A549 (cell line): ENCODE data around the gene SH3RF3. TPM values are rescaled to one million over a fixed set of nuclear protein-coding genes. Genes with fewer than 3 reads are reported as not detected.

ENCODE experiments used
- ATAC-seq, 2 experiments: fragments of 200-7000 bp in 1 of 2; fragments of >200 bp in 1 of 2; cut with Nextera tagmentation in 1 of 2; cut with Tn5 transposase in 1 of 2; 3 replicates each; pipeline versions ENCODE4 v1.8.0 to v1.9.1; 2018 to 2020; ENCODE audit warnings: mild to moderate bottlenecking in 1 of 2, moderate library complexity in 1 of 2
- CTCF ChIA-PET: fragments of 300-600 bp; sonication (Branson Sonifier 250); formaldehyde crosslinking; extraction: SDS; loops from one replicate; lab custom pipeline; 2021; ENCODE audit warnings: antibody characterized with exemption, inconsistent platforms; lab: Yijun Ruan, JAX
- POLR2A ChIA-PET: fragments of 350-600 bp; formaldehyde crosslinking; extraction: SDS; loops from one replicate; lab custom pipeline; 2021; ENCODE audit warnings: antibody characterized with exemption, inconsistent platforms; lab: Yijun Ruan, JAX
- DNase-seq, 2 experiments: peaks; one replicate each; pipeline versions ENCODE4 v3.0.0 to v3.0.0-alpha.2; 2011 to 2016; ENCODE audit warnings: low read depth in 1 of 2, low spot score in 1 of 2
- FAIRE-seq: peaks from 2 replicates; lab custom pipeline; 2011; peaks lifted over from hg19 to GRCh38; lab: Jason Lieb, UNC
- H3K27ac ChIP-seq, 2 experiments: fragments of >200 bp; sonication (Bioruptor Twin); formaldehyde crosslinking; 3 replicates each; pipeline ENCODE4 v1.5.1; 2016 to 2017
- H3K4me1 ChIP-seq: fragments of >200 bp; sonication (Bioruptor Twin); formaldehyde crosslinking; 3 replicates; pipeline ENCODE4 v1.6.1; 2016
- H3K4me2 ChIP-seq: fragments of >200 bp; sonication (Bioruptor Twin); formaldehyde crosslinking; 3 replicates; pipeline ENCODE4 v1.6.1; 2016
- H3K4me3 ChIP-seq: fragments of >200 bp; sonication (Bioruptor Twin); formaldehyde crosslinking; 3 replicates; pipeline ENCODE4 v1.5.1; 2016
- H3K9me3 ChIP-seq: fragments of >200 bp; sonication (Bioruptor Twin); formaldehyde crosslinking; 3 replicates; pipeline ENCODE4 v1.6.1; 2016
- CBX2 ChIP-seq: fragments of 200-600 bp; sonication (generic); IDR thresholded peaks from 2 replicates; pipeline ENCODE4 v1.6.1; 2016; ENCODE audit warnings: low read depth, mild to moderate bottlenecking, borderline replicate concordance
- EHMT2 ChIP-seq: fragments of 200-600 bp; sonication (generic); IDR thresholded peaks from 2 replicates; pipeline ENCODE4 v1.6.1; 2016; ENCODE audit warnings: antibody characterized with exemption, low read depth, mild to moderate bottlenecking, moderate library complexity
- EP300 ChIP-seq, 2 experiments: fragments of >200 bp; sonication (Bioruptor Twin); formaldehyde crosslinking; IDR thresholded peaks; 2 replicates in 1 of 2; 3 replicates in 1 of 2; pipeline ENCODE4 v1.6.1; 2016 to 2017
- FOSB ChIP-seq: fragments of 250-450 bp; sonication (Bioruptor Pico); IDR thresholded peaks from 2 replicates; pipeline ENCODE4 v1.5.0; 2020; ENCODE audit warnings: mild to moderate bottlenecking, moderate library complexity
- FOSL2 ChIP-seq, 2 experiments: fragments of 450-650 bp in 1 of 2; fragments of >200 bp in 1 of 2; sonication (Bioruptor Twin) in 1 of 2; formaldehyde crosslinking; IDR thresholded peaks; 2 replicates each; pipeline versions ENCODE4 v1.5.0 to v1.6.1; 2016 to 2020; ENCODE audit warnings: mild to moderate bottlenecking in 1 of 2, moderate library complexity in 1 of 2
- FOXS1 ChIP-seq: fragments of 250-450 bp; sonication (Bioruptor Pico); IDR thresholded peaks from 2 replicates; pipeline ENCODE4 v1.5.0; 2020; ENCODE audit warnings: mild to moderate bottlenecking, moderate library complexity
- GATA3 ChIP-seq: IDR thresholded peaks from 2 replicates; pipeline ENCODE4 v1.6.1; 2012; ENCODE audit warnings: borderline replicate concordance
- HDAC2 ChIP-seq: fragments of 200-600 bp; sonication (generic); IDR thresholded peaks from 2 replicates; pipeline ENCODE4 v1.6.1; 2016
- HEYL ChIP-seq: fragments of 250-450 bp; sonication (Bioruptor Pico); IDR thresholded peaks from 2 replicates; pipeline ENCODE4 v1.8.0; 2021; ENCODE audit warnings: mild to moderate bottlenecking, moderate library complexity
- HOXB13 ChIP-seq: fragments of 250-450 bp; sonication (Bioruptor Pico); IDR thresholded peaks from 2 replicates; pipeline ENCODE4 v1.5.0; 2020; ENCODE audit warnings: low read depth, mild to moderate bottlenecking, moderate library complexity
- KDM5A ChIP-seq: fragments of 200-600 bp; sonication (generic); IDR thresholded peaks from 2 replicates; pipeline ENCODE4 v1.6.1; 2016; ENCODE audit warnings: antibody characterized with exemption, mild to moderate bottlenecking
- MYC ChIP-seq: IDR thresholded peaks from 2 replicates; pipeline ENCODE4 v1.6.1; 2012; ENCODE audit warnings: mild to moderate bottlenecking, inconsistent platforms, low read length, improper control_type of control experiment, borderline replicate concordance
- PHF8 ChIP-seq: fragments of 200-600 bp; sonication (generic); IDR thresholded peaks from 2 replicates; pipeline ENCODE4 v1.6.1; 2016; ENCODE audit warnings: low read depth, mild to moderate bottlenecking, antibody characterized with exemption, moderate library complexity, borderline replicate concordance
- RCOR1 ChIP-seq: fragments of 150-350 bp; IDR thresholded peaks from 2 replicates; pipeline ENCODE4 v1.6.1; 2014; ENCODE audit warnings: antibody characterized with exemption, low read length, low read depth
- RNF2 ChIP-seq: fragments of 200-600 bp; sonication (generic); IDR thresholded peaks from 2 replicates; pipeline ENCODE4 v1.6.1; 2016; ENCODE audit warnings: low read depth, mild to moderate bottlenecking, antibody characterized with exemption, moderate library complexity, borderline replicate concordance
- TFCP2L1 ChIP-seq: fragments of 250-450 bp; sonication (Bioruptor Pico); IDR thresholded peaks from 2 replicates; pipeline ENCODE4 v1.5.0; 2021; ENCODE audit warnings: mild to moderate bottlenecking
- WGBS: methylation state at CpG from one replicate; pipeline ENCODE4 v1.1.6; 2017; ENCODE audit errors: missing lambda C conversion rate; 5-methylcytosine and 5-hydroxymethylcytosine counted together
- polyA plus RNA-seq, 4 experiments: library from polyadenylated mRNA; depleted of rRNA in 3 of 4; stranded (reverse); fragments of >200 nt; fragmentation: RNase III in 1 of 4; extraction: RNeasy Plus Mini Kit Qiagen cat#74134 plus additional on column Dnase treatment in 1 of 4; gene quantifications; 2 replicates in 3 of 4; 3 replicates in 1 of 4; pipeline ENCODE4 v1.2.3, GENCODE V29; 2011 to 2017
- TF ChIP-seq, protein P1 (sequence below): fragments of 250-450 bp; sonication (Bioruptor Pico); IDR thresholded peaks from 2 replicates; pipeline ENCODE4 v1.5.0; 2020; ENCODE audit warnings: low read depth, mild to moderate bottlenecking, moderate library complexity
- TF ChIP-seq, protein P2 (sequence below): fragments of 150-350 bp; IDR thresholded peaks from 2 replicates; pipeline ENCODE4 v1.6.1; 2014; ENCODE audit warnings: low read depth, mild to moderate bottlenecking, low read length
- TF ChIP-seq, protein P3 (sequence below): fragments of 250-450 bp; sonication (Bioruptor Pico); IDR thresholded peaks from 2 replicates; pipeline ENCODE4 v1.5.0; 2021; ENCODE audit warnings: mild to moderate bottlenecking, moderate library complexity, borderline replicate concordance
- TF ChIP-seq, protein P4 (sequence below): fragments of >200 bp; sonication (Bioruptor Twin); formaldehyde crosslinking; IDR thresholded peaks from 3 replicates; pipeline ENCODE4 v1.6.1; 2016
- TF ChIP-seq, protein P5 (sequence below): IDR thresholded peaks from 2 replicates; pipeline ENCODE4 v1.6.1; 2012
- TF ChIP-seq, protein P6 (sequence below): fragments of 450-650 bp; IDR thresholded peaks from 2 replicates; pipeline ENCODE4 v1.6.1; 2014; ENCODE audit warnings: antibody characterized with exemption
- TF ChIP-seq, protein P7 (sequence below): fragments of >200 bp; sonication (Bioruptor Twin); formaldehyde crosslinking; IDR thresholded peaks from 3 replicates; pipeline ENCODE4 v1.5.1; 2016

Gene SH3RF3
- polyA plus RNA-seq, 2 of the 4 experiments (the other 2 are of a cell fraction) = 0.04 to 0.21 TPM

DNA sequence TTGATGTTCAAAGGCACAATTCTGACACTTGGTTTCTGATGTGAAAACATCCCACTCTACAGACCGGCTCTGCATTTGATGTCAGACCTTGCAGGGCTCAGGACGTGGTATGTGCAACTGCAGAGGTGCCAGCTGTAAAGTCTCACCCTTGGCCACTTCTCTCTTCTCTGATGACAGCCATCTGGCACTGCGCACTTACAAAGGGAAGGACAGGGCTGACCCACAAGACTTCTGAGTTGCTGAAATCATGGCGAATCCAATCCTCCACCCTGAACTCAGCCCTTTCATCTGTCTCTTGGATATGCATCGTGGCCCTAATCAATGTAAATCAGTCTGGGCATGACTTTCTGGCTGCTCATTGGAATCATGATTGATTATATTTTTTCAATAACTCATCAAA lies 402.2 kb downstream of the SH3RF3 start:
- Histone ChIP-seq H3K9me3 (no peaks in the 10 kb centered on the region), H3K4me1 (no peaks in the 10 kb centered on the region), H3K4me2 (no peak overlapping the region), H3K4me3 (no peak overlapping the region), H3K27ac (no peak overlapping the region)
- no peak for DNase-seq
- TF ChIP-seq, protein P1, sequence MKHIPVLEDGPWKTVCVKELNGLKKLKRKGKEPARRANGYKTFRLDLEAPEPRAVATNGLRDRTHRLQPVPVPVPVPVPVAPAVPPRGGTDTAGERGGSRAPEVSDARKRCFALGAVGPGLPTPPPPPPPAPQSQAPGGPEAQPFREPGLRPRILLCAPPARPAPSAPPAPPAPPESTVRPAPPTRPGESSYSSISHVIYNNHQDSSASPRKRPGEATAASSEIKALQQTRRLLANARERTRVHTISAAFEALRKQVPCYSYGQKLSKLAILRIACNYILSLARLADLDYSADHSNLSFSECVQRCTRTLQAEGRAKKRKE (CRISPR knock-in tag) = no peak
- WGBS = 83% methylated on average over 5 of the region's 5 CpGs
- POLR2A ChIA-PET = no interaction called here
- no peak for ATAC-seq
- CTCF ChIA-PET = interaction anchor here (1.1 to 5.1 kb wide), 5 partner anchors 8 to 205 kb away, joined by 4 to 45 read pairs (median 6); no protein-coding TSS in a partner anchor
- FAIRE-seq = no peak

DNA sequence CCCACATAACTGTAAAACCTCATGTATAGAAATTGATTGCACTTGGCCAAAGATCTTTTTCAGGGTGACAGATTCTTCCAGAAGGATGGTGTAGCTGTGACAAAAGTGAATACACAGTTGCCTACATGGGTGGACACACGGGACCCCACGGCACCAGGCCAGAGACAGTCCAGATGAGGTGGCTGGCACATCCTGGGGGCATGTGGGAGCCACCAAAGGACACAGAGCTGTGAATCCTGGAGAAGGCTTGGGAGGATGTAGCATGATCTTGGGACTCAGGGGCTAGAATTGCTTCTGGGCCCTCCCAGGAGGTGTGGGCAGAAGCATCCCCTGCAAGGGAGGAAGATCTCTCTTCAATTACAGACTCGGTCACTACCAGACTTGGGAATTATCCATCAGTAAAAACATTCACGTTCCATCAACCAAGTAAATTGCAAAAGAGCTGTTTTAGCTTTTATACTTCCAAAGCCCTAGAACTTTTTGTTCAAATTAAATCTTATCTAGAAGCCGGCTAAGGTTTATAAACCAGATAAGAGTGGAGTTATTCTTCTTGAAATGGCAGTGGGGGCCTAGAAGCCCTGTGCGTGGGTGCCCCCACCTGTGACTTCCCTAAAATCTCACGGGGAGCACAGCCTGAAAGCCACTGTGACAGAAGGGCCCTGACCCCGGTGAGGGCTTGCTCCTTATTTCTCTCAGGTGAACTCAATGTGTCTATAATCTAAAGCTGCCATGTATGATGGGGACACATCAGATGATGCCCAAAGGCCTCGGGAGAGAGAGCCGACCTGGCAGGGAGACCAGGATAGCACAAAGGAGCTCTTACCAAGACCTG lies 403.1 kb downstream of the SH3RF3 start:
- ATAC-seq (no peak), DNase-seq (no peak), FAIRE-seq (no peak)
- 85% methylated on average over 10 of the region's 10 CpGs for WGBS
- POLR2A ChIA-PET = no interaction called here
- no peak overlapping the region for H3K4me2 ChIP-seq
- no peaks in the 10 kb centered on the region for H3K9me3 ChIP-seq
- H3K27ac ChIP-seq = no peak overlapping the region
- H3K4me3 ChIP-seq = no peak overlapping the region
- TF ChIP-seq CBX2 = no peak
- TF ChIP-seq TFCP2L1 (CRISPR knock-in tag) = no peak
- TF ChIP-seq, protein P2, sequence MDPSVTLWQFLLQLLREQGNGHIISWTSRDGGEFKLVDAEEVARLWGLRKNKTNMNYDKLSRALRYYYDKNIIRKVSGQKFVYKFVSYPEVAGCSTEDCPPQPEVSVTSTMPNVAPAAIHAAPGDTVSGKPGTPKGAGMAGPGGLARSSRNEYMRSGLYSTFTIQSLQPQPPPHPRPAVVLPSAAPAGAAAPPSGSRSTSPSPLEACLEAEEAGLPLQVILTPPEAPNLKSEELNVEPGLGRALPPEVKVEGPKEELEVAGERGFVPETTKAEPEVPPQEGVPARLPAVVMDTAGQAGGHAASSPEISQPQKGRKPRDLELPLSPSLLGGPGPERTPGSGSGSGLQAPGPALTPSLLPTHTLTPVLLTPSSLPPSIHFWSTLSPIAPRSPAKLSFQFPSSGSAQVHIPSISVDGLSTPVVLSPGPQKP = no peak
- no peak for TF ChIP-seq HDAC2
- no peak for TF ChIP-seq FOSB (CRISPR knock-in tag)
- no peak for TF ChIP-seq HOXB13 (CRISPR knock-in tag)
- no peak for TF ChIP-seq FOXS1 (CRISPR knock-in tag)
- TF ChIP-seq PHF8 = no peak
- no peak for TF ChIP-seq RNF2
- TF ChIP-seq EHMT2 = no peak
- no peak for TF ChIP-seq MYC
- no peak for TF ChIP-seq EP300 (IDR thresholded peaks at IDR 0.05)
- TF ChIP-seq RCOR1 = no peak
- no peak for TF ChIP-seq FOSL2 (IDR thresholded peaks at IDR 0.05)
- TF ChIP-seq FOSL2 (CRISPR knock-in tag; IDR thresholded peaks at IDR 0.05) = no peak
- TF ChIP-seq GATA3 = no peak
- no peaks in the 10 kb centered on the region for H3K4me1 ChIP-seq
- CTCF ChIA-PET = interaction anchor here (1.1 to 5.1 kb wide), 6 partner anchors 9 to 404 kb away, joined by 3 to 45 read pairs (median 6); no protein-coding TSS in a partner anchor

DNA sequence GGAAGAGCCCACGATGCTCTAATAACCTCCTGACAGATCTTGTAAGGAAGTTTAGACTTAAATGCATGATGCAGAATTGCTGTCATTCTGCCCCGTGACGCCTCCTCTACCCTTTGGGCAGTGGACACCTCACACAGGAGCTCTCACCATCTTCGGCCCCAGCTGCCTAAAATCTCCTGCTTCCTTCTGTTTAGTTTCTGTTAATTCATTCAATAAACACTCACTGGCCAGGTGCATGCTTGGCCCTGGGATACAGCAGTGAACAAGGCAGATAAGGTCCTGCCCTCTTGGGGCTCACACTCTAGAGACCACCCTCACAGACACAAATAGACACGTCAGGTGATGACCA lies 403.7 kb downstream of the SH3RF3 start:
- no peaks in the 10 kb centered on the region for H3K9me3 ChIP-seq
- no peak overlapping the region for H3K27ac ChIP-seq
- ChIA-PET CTCF (interaction anchor here (1.1 to 5.1 kb wide), 8 partner anchors 8 to 405 kb away, joined by 3 to 45 read pairs (median 6); no protein-coding TSS in a partner anchor), POLR2A (no interaction called here)
- 85% methylated on average over 5 of the region's 5 CpGs for WGBS
- ATAC-seq (no peak), FAIRE-seq (no peak), DNase-seq (no peak)
- no peak overlapping the region for H3K4me3 ChIP-seq
- no peak overlapping the region for H3K4me2 ChIP-seq
- H3K4me1 ChIP-seq = no peaks in the 10 kb centered on the region
- no peak for TF ChIP-seq GATA3
- TF ChIP-seq, protein P3, sequence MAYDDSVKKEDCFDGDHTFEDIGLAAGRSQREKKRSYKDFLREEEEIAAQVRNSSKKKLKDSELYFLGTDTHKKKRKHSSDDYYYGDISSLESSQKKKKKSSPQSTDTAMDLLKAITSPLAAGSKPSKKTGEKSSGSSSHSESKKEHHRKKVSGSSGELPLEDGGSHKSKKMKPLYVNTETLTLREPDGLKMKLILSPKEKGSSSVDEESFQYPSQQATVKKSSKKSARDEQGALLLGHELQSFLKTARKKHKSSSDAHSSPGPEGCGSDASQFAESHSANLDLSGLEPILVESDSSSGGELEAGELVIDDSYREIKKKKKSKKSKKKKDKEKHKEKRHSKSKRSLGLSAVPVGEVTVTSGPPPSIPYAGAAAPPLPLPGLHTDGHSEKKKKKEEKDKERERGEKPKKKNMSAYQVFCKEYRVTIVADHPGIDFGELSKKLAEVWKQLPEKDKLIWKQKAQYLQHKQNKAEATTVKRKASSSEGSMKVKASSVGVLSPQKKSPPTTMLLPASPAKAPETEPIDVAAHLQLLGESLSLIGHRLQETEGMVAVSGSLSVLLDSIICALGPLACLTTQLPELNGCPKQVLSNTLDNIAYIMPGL (CRISPR knock-in tag) = no peak
- TF ChIP-seq, protein P4, sequence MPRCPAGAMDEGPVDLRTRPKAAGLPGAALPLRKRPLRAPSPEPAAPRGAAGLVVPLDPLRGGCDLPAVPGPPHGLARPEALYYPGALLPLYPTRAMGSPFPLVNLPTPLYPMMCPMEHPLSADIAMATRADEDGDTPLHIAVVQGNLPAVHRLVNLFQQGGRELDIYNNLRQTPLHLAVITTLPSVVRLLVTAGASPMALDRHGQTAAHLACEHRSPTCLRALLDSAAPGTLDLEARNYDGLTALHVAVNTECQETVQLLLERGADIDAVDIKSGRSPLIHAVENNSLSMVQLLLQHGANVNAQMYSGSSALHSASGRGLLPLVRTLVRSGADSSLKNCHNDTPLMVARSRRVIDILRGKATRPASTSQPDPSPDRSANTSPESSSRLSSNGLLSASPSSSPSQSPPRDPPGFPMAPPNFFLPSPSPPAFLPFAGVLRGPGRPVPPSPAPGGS = no peak
- TF ChIP-seq, protein P5, sequence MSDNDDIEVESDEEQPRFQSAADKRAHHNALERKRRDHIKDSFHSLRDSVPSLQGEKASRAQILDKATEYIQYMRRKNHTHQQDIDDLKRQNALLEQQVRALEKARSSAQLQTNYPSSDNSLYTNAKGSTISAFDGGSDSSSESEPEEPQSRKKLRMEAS = no peak
- TF ChIP-seq, protein P6, sequence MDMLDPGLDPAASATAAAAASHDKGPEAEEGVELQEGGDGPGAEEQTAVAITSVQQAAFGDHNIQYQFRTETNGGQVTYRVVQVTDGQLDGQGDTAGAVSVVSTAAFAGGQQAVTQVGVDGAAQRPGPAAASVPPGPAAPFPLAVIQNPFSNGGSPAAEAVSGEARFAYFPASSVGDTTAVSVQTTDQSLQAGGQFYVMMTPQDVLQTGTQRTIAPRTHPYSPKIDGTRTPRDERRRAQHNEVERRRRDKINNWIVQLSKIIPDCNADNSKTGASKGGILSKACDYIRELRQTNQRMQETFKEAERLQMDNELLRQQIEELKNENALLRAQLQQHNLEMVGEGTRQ = no peak
- no peak for TF ChIP-seq KDM5A
- TF ChIP-seq RNF2 = no peak
- TF ChIP-seq, protein P7, sequence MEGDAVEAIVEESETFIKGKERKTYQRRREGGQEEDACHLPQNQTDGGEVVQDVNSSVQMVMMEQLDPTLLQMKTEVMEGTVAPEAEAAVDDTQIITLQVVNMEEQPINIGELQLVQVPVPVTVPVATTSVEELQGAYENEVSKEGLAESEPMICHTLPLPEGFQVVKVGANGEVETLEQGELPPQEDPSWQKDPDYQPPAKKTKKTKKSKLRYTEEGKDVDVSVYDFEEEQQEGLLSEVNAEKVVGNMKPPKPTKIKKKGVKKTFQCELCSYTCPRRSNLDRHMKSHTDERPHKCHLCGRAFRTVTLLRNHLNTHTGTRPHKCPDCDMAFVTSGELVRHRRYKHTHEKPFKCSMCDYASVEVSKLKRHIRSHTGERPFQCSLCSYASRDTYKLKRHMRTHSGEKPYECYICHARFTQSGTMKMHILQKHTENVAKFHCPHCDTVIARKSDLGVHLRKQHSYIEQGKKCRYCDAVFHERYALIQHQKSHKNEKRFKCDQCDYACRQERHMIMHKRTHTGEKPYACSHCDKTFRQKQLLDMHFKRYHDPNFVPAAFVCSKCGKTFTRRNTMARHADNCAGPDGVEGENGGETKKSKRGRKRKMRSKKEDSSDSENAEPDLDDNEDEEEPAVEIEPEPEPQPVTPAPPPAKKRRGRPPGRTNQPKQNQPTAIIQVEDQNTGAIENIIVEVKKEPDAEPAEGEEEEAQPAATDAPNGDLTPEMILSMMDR = no peak
- TF ChIP-seq HEYL (CRISPR knock-in tag) = no peak
- no peak for TF ChIP-seq EHMT2
